ELR (cell line): Measurements from ENCODE around the gene IGFALS.
A peak's percentile ranks its signal among the peaks of the same experiment; 100 is the strongest.

Source experiments
- DNase-seq: peaks from one replicate; pipeline ENCODE4 v3.0.0-alpha.2; 2015; ENCODE audit warnings: low read depth

Gene IGFALS

GRCh38 chr16:1789643-1790045 lies 3.9 kb downstream of the IGFALS start:
- DNase-seq: no peak

- DNase-seq: no peak
These were observed 4.8 kb downstream of the IGFALS start for GRCh38 chr16:1788708-1789100.

- DNase-seq: no peak
These were observed 5.3 kb downstream of the IGFALS start for GRCh38 chr16:1788095-1788707.

- DNase-seq: no peak
These were observed 6.0 kb downstream of the IGFALS start for GRCh38 chr16:1787322-1788094.

- DNase-seq: no peak
These were observed 6.5 kb downstream of the IGFALS start for GRCh38 chr16:1787056-1787321.

- no peak for DNase-seq
These were observed 7.1 kb downstream of the IGFALS start for GRCh38 chr16:1786242-1787055.

GRCh38 chr16:1785846-1786170 lies 7.7 kb downstream of the IGFALS start:
- no peak for DNase-seq

GRCh38 chr16:1784977-1785845 lies 8.3 kb downstream of the IGFALS start:
- no peak for DNase-seq

- peak; percentile 100 for DNase-seq
These were observed 10.9 kb downstream of the IGFALS start, which contains the start of the genes NUBP2 and SPSB3 for GRCh38 chr16:1782408-1783264. TSS of gene NUBP2 (plus strand) at chr16:1782960. CDS start at chr16:1783021, 61 bp downstream. TSS of gene SPSB3 (minus strand) at chr16:1782571. CDS start at chr16:1781483, 1,088 bp downstream.

- peak; percentile 41 for DNase-seq
These were observed 11.6 kb downstream of the IGFALS start for GRCh38 chr16:1781758-1782407.

- no peak for DNase-seq
These were observed 12.3 kb downstream of the IGFALS start for GRCh38 chr16:1781254-1781653.

GRCh38 chr16:1780677-1781072 lies 12.8 kb downstream of the IGFALS start:
- DNase-seq: no peak

GRCh38 chr16:1779741-1780676 lies 13.5 kb downstream of the IGFALS start:
- no peak for DNase-seq

GRCh38 chr16:1779234-1779701 lies 14.2 kb downstream of the IGFALS start:
- DNase-seq: no peak

GRCh38 chr16:1778200-1779179 lies 15.0 kb downstream of the IGFALS start:
- no peak for DNase-seq

- DNase-seq: no peak
These were observed 15.9 kb downstream of the IGFALS start for GRCh38 chr16:1777375-1778199.

GRCh38 chr16:1776991-1777374 lies 16.5 kb downstream of the IGFALS start:
- DNase-seq: no peak

GRCh38 chr16:1776672-1776955 lies 16.9 kb downstream of the IGFALS start:
- DNase-seq: no peak
